WTC11 (cell line): ENCODE measurements around the gene PCSK5.

ENCODE experiments used
- ATF2 ChIP-seq: sonication (generic); formaldehyde crosslinking; IDR thresholded peaks from 2 replicates; pipeline ENCODE4 v1.8.1; 2022; ENCODE audit warnings: low read depth, missing genetic modification reagents, borderline replicate concordance
- CTCF ChIP-seq: fragments of 200-600 bp; IDR thresholded peaks from 2 replicates; pipeline ENCODE4 v1.8.0; 2022; ENCODE audit warnings: antibody characterized with exemption
- NR3C1 ChIP-seq: sonication (generic); formaldehyde crosslinking; conservative IDR thresholded peaks from 2 replicates; pipeline ENCODE4 v1.8.1; 2023; ENCODE audit warnings: low read depth, mild to moderate bottlenecking, missing genetic modification reagents
- RORB ChIP-seq: fragments of 250-450 bp; sonication (Bioruptor Pico); IDR thresholded peaks from 2 replicates; pipeline ENCODE4 v1.9.0; 2021; ENCODE audit warnings: mild to moderate bottlenecking
- ZNF232 ChIP-seq: sonication (generic); formaldehyde crosslinking; IDR thresholded peaks from 2 replicates; pipeline ENCODE4 v1.8.0; 2022; ENCODE audit warnings: mild to moderate bottlenecking, missing genetic modification reagents
- ZNF671 ChIP-seq: fragments of 250-450 bp; sonication (Bioruptor Pico); IDR thresholded peaks from 2 replicates; pipeline ENCODE4 v1.8.0; 2021; ENCODE audit warnings: mild to moderate bottlenecking

- TF ChIP-seq ZNF671 (CRISPR knock-in tag) (no peak), CTCF (no peak), NR3C1 (CRISPR knock-in tag) (no peak), RORB (no peak), ZNF232 (CRISPR knock-in tag) (no peak), ATF2 (CRISPR knock-in tag) (no peak)
Measured at GRCh38 chr9:76289703-76290102, 399.2 kb downstream of the PCSK5 start.
